Fibroblast of the aortic adventitia (primary cell): ENCODE data around the gene FAM221B. TPM values are rescaled to one million over a fixed set of nuclear protein-coding genes. Genes with fewer than 3 reads are reported as not detected.

Experiments used
- DNase-seq: peaks from one replicate; pipeline ENCODE4 v3.0.0-alpha.2; 2010; ENCODE audit warnings: low read depth
- H3K4me3 ChIP-seq: 2 replicates; pipeline ENCODE4 v1.5.1; 2011; ENCODE audit warnings: low read depth, mild to moderate bottlenecking, control low read depth, low read length, moderate library complexity
- total RNA-seq: library from RNA; depleted of rRNA; stranded (reverse); fragments of >200 nt; gene quantifications from 2 replicates; pipeline ENCODE4 v1.2.3, GENCODE V29; 2012; ENCODE audit warnings: low replicate concordance
- TF ChIP-seq, protein P1 (sequence below): IDR thresholded peaks from 2 replicates; pipeline ENCODE4 v1.5.1; 2011; ENCODE audit warnings: mild to moderate bottlenecking, low read length, control low read depth, inconsistent platforms; ENCODE audit not compliant: insufficient read depth

FAM221B gene
- total RNA-seq, 1 donor, result not detected

DNA sequence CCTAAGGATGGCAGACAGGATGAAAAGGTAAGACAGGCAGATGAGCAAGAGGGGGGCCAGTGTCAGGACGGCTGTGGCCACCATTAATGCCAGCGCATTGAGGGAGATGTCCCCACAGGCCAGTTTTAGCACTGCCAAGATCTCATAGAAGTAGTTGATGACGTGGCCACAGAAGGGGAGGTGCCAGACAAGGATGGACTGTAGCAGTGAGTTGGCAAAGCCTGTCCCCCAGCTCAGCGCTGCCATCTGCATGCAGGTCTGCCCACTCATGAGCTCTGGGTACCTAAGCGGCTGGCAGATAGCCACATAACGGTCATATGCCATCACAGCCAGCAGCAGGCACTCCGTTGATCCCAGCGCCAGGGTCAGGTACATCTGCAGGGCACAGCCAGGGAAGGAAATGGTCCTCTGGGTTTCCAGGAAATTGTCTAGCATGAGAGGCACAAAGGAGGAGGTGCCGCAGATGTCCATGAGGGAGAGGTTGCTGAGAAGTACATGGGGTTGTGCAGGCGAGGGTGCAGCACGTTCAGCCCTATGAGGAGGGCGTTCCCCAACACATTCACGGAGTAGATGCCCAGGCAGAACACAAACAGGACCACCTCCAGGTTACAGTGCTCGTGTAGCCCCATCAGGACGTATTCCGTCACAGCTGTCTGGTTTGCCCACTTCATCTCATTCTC lies 30.9 kb upstream of the FAM221B start:
- no peak overlapping the region for H3K4me3 ChIP-seq
- TF ChIP-seq, protein P1, sequence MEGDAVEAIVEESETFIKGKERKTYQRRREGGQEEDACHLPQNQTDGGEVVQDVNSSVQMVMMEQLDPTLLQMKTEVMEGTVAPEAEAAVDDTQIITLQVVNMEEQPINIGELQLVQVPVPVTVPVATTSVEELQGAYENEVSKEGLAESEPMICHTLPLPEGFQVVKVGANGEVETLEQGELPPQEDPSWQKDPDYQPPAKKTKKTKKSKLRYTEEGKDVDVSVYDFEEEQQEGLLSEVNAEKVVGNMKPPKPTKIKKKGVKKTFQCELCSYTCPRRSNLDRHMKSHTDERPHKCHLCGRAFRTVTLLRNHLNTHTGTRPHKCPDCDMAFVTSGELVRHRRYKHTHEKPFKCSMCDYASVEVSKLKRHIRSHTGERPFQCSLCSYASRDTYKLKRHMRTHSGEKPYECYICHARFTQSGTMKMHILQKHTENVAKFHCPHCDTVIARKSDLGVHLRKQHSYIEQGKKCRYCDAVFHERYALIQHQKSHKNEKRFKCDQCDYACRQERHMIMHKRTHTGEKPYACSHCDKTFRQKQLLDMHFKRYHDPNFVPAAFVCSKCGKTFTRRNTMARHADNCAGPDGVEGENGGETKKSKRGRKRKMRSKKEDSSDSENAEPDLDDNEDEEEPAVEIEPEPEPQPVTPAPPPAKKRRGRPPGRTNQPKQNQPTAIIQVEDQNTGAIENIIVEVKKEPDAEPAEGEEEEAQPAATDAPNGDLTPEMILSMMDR, result no peak
- peak; percentile 14 for DNase-seq

DNA sequence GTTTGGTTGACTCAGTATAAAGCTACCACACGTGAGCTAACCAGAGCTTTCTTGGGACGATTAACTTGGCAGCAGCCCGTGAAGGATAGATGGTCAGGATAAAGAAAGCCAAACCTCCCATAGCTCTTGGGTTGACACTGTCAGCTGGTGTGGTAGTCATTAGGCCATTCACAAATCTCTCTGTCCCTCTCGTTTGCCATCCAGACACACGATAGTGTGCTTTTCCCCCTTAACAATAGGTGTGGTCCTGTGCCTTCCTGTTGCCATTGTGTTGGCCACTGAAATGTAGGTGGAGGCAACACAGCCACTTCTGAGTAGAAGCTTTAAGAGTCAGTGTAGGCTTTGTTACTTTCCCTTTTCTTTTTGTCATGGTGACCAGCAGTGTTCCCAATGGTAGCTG lies 29.9 kb upstream of the FAM221B start:
- no peak for DNase-seq
- TF ChIP-seq, protein P1, result no peak
- no peak overlapping the region for H3K4me3 ChIP-seq

GRCh38 chr9:35856882-35857281 lies 28.4 kb upstream of the FAM221B start:
- TF ChIP-seq, protein P1, result no peak
- DNase-seq, result no peak
- no peak overlapping the region for H3K4me3 ChIP-seq

- TF ChIP-seq, protein P1, result no peak
- H3K4me3 ChIP-seq, result no peak overlapping the region
- DNase-seq, result no peak
Observed at GRCh38 chr9:35856206-35856605, 27.7 kb upstream of the FAM221B start.

GRCh38 chr9:35854091-35854762 lies 25.7 kb upstream of the FAM221B start:
- H3K4me3 ChIP-seq, result no peak overlapping the region
- TF ChIP-seq, protein P1, result no peak

GRCh38 chr9:35852876-35853865 lies 24.6 kb upstream of the FAM221B start:
- DNase-seq, result no peak
- H3K4me3 ChIP-seq, result no peak overlapping the region
- TF ChIP-seq, protein P1, result no peak

More at GRCh38 chr9:35854091-35854762, 25.7 kb upstream of the FAM221B start:
- no peak for DNase-seq
